Middle frontal gyrus (tissue), 1 donor: ENCODE measurements around the gene C2CD4A.

Experiments
- DNase-seq: peaks from one replicate; pipeline ENCODE4 v3.0.0-alpha.2; 2015; ENCODE audit warnings: low spot score; ENCODE audit errors: extremely low spot score

Gene C2CD4A

DNA sequence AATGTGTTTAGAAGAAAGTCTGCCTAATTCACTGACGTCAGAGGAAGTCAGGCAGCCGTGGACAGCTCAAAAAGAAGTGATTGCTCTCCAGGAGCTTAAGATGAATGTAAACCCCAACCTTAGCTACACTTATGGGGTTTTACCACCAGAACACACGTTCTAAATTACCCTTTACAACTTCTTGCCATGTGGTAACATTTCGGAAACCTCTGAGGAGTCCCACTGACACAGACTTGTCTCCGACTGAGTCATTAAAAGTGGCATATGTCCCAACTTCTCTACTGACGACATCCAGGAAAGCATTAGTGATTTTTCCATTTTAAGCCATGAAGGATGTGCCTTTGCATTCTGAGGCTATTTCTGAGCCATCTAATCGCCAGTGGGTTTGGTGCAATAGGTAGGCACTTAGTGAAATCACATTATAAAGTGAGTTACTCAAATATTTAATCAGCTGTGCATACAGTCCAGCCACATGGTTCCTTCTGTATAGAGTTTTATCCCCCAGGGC is 32.4 kb downstream of the C2CD4A start:
- no peak for DNase-seq

DNA sequence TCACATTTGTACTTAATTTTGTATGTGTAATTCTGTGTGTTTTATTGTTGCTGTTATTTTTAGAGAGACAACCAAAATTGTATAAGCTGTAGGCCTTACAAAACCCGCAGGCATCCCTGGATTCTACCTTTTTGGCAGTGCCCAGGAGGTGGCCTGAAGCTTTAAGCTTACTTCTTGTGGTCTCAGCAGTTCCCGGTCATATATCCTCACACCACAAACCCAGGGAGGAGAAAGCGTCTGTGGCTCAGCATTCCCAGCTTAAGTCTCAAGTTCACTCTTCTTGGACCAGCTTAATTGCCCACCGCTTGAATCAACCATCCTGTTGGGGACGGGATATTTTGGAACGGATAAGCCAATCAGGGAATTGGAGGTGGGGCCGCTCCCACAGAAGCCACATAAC is 36.7 kb downstream of the C2CD4A start:
- DNase-seq = no peak

DNA sequence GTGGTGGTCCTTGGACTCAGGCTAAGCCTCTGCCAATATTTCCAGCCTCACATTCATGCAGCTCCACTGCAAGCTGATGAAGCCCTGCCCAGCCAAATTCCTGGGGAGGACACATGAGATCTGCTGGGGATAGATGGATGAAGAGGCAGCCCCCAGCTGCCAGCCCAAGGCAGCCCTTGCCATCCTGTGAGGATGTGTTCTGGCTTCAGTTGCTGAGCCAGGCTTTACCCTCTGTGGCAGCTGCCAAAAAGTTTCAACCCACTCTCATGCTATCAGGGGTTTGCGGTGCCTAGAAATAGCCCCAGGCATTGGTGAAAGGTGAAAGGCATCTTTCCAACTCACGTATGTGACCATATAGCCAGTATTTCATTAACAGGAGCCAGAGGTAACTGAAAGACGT is 37.6 kb downstream of the C2CD4A start:
- no peak for DNase-seq

DNA sequence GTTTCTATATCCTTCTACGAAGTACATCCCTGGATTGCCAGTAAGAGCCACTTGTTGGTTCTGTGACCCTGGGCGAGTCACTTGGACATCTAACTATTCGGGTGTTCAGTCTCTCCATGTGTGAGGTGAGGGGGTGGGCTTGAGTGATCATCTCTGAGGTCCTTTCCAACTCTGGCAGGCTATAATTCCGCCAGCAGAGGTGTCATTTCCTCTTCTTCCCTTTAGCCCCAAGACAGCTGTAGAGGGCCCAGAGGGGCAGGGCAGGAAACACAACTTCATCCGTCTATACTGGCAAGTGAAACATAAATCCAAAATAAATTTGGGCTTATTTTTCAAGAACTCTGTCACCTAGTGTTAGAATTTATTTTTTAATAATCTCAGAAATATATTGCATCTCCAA is 38.1 kb downstream of the C2CD4A start:
- DNase-seq = no peak

DNA sequence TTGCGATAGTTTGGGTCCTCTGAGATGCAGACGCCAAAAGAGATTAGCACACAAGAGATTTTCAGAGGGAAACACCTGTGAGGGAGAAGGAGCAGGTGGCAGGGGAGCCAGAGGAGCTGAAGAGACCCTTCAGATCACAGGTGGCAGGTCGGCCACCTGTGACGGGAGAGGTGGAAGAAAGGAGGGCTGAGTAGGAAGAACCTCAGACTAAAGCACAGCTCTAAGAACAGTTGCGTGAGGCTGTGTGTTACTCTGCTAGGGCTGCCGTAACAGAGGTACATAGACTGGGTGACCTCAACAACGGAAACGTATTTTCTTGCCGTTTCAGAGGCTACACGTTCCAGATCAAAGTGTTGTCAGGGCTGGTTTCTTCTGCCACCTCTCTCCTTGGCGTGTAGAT is 38.5 kb downstream of the C2CD4A start:
- DNase-seq = no peak

DNA sequence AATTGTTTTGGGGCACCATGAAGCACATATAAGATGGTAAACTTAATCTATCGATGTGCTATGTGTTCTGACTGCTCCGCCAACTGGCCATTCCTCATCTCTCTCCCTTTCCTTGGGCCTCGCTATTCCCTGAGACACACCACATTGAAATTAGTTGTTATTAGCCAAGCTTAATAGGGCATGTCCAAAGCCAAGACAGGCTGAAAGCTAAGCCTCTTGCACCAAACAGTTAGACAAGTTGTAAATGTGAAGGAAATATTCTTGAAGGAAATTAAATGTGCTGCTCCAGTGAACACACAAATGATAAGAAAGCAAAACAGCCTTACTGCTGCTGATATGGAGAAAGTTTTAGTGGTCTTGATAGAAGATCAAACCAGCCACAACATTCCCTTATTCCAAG is 39.3 kb downstream of the C2CD4A start:
- DNase-seq = no peak

DNA sequence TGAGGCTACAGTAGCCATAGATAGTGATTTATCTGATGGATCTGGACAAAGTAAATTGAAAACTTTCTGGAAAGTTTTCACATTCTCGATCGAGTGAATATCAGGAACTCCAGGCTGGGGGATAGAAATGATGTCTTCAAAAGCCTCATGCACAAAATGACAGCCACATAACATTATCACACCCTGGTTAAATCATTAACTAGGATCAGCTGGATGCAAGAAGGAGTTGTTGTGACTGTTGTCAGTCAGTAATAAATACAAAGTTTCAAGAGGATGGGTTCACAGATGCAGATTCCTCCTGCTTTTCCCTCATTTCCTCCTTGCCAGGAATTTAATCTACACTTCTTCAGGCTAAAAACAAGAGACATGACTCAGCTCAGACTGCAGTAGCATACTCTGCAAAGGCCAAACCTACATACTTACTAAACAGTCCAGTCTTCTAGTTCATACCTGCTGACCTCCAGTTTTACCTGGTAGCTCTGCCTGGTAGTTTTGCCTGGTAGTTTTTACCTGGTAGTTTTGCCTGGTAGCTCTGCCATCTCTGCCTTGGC is 40.9 kb downstream of the C2CD4A start:
- no peak for DNase-seq

DNA sequence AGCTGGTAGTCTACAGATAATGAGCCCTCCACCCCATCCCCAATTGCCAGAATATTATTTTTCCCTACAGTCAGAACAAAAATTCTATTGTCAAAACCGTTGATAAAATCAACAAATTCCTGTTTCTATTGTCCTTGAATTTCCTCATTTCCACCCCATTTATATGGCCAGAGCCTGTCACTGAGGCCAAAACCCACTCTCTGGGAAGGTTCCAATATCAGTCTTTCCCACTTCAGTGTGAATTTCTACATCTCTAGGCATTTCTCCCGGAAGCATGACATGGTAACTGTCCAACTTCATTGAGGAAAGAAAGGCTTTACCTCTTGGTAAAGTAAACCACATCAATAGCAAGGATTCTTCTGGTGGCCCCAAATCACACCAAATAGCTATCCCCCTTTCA is 41.6 kb downstream of the C2CD4A start:
- no peak for DNase-seq

DNA sequence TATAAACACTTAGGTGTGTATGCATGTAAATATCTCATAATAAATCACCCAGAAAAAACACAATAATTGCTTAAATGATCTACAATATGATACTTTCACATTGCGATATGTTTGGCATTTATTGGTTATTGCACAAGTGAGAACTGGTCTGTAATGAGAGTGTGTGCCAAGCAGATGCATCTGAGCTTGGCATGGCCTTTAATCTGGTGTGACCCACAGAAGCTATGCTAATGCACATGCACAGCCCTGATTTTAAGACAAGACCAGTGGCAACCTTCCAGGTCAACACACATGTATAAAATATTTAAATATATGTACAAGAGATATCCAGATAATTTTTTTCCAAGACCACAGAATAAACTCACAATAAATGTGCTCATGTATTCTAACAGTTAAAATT is 42.7 kb downstream of the C2CD4A start:
- DNase-seq = no peak

DNA sequence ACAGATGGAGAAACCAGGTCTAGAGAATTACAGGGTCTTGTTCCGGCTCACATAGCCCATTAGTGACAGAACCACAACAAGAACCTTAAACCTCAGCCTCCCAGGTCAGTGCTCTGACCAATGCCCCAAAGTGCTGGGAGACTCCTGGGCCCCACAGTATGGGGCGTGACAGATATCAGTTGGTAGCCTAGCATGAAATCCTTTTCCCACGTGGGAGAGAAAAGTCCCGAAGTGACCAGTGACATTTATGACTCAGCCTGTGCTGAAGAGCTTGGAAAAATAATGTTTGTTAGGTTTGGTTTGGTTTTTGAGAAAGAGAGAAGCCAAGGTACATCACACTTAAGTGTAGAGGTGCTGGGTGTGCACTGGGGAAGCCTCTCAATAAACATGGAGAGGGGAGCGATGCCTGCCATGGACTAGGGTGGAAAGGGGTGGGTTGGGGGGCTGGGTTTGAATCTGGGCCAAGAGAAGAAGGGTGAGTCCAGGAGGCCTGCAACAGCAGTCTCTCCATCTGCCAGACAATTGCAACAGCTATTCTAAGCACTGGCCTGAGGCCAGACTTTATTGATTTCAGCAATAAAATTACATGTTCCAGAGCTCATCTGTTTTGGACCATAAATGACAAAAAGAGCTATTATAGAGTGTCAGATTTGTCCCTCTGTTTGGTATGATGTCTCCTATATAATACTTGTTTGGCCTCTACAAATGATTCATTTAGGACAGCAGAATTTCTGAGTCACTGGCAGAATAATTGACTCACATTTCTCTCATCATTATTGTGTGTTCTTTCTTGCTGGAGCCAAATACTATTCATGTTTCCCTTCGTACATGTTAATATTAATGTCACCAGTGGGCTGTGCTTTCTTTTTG is 43.4 kb downstream of the C2CD4A start:
- DNase-seq = no peak

DNA sequence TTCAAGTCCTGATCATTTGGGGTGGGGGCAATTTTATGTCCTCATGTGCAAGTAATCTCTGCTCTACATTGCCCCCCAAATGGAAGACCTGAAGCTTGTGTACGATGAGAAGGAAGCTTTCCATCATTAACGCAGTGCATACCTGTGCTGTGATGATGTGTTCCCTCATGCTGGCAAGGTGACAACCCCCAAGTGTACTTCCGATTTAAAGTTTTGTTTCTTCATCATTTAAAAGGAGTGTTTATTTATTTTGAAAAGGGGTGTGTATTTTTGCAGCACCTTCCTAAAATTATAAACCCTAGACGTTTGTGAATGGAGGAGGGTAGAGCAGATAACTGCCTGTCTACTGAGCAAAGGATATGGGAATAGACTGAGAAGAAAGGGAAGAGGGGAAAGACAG is 45.3 kb downstream of the C2CD4A start:
- no peak for DNase-seq

DNA sequence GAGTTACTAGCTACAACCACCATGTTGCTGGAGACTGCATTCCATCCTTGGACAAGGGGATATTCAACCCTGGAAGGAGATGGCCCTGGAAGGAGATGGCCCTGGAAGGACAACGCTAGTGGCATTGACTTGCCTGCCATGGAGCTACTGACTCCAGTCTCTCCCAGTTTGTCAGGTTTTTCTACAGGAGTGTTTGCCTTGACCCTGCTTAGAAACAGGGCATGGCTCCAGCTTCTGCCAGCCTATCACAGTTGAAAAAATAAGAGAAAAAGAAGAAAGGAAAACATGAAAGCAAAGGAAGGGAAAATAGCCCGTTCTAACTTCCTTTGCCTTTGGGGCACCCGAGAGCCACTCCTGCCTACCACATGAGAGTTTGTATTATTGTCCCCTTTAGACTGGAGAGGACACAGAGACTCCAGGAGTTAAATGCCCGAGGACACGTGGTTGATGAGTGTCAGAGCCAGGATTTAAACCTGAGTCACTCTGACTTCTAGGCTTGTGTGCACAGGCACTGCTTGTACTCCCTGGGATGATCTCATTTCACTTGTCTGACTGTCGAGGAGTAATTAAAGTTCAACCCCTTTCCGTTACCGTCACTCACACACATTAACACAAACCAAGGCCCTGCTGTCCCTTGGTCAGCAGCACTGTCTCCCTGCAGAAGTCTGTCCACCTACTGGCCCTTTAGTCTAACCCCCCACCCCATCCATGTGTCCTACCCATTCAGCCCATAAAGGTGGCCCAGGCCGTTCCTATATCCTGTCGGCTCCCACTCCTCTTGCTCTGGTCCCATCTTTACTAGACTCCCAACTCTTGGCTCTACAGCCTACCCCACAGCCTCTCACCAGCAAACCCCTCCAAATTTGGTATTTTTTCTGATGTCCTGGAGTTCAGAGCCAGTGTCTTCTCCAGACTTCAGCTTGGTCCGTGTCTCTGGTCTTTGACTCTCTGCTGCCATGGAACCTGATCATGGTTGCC is 46.1 kb downstream of the C2CD4A start:
- DNase-seq = no peak

DNA sequence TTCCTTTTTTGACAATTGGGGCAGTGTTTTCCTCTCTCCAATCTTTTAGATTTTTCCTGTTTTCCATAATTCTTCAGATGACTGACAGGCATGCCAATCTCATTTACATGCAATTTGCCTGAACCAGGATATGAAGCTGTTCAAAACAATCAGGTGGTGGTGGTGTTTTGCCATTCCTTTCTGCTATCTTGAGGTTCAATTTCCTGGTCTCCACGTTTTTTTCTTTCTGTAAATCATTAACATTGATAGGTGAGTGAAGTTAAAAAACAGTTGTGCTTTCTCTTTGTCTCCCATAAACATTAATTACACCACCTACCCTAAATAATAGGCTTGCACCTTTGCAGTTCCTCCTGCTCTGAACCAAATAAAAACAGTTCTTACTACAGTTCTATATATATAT is 49.1 kb downstream of the C2CD4A start:
- DNase-seq = no peak

DNA sequence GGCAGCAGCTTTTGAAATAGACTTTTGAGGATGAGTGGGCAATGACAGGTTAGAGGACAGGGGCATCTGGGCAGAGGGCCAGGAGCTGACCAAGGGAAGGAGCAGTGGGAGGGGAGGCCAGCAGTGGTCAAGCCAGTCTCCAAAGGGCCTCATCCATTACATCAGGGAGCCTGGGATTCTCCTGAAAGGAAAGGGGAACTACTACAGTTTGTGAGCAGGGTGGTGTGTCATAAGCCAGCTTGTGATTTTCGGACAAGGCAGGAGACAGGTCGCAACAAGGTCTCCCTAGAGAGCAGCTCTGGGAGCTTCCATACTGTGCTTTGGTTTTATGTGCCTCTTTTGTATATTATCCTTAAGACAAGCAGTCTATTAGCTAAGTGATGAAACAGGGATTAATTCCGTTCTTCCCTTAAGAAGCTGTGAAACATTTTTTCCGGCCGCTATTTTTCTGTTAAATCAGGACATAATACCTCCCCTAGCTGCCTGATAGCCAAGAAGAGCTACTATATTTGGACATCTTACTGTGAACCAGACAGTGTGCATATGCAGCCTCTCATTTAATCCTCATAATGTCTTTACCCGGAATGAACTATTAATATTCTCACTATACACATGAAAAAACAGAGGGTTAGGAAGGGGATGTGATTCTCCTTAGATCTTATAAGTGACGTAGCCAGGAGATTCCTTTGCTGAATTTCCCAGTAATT is 51.9 kb downstream of the C2CD4A start:
- no peak for DNase-seq

DNA sequence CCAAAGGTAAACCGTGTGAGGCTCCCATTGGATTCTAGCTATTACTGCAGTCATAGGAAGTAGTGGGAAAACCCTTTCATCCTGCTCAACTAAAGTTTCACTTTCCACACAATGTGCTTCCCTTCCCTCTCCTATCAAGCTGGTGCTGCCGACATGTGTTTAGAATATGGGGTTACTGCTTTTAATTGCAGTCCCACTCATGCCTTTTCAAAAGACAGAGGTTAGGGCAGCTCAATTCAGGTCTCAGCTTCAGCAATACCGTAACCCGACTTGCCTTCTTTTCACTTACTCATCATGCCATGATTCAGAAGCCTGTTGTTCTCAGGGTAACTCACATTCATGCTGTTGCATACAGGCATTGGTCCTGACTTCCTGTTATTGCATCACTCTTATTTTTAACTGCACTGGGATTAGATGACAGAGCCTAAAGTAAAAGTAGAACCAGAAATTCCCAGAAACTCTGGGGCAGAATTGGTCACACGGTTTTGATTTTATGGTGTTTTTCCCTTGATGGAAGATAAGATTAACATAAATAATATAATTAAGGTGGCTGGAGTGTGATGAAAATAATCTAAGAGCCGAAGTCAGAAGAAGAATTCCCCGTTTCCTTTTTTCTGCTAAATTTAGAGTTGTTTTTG is 52.6 kb downstream of the C2CD4A start:
- no peak for DNase-seq

DNA sequence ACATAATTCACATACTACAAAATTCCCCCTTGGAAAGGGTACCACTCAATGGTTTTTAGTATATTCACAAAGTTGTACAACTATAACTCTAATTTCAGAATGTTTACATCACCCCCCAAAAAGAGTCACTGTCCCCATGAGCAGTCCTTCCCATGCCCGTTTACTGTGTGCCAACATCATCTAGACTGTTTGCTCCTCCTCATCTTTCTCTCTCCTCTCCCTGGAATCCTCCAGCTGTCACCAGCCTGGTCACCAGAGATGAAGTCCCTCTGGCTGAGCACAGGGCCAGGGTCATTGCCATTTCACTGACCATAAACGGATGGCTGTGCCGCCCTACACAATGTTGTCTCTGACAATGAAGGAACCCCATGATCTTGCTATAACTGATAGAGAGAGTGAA is 53.1 kb downstream of the C2CD4A start:
- no peak for DNase-seq
